ENCODE measurements around the gene BMP7.

BMP7 gene

DNA sequence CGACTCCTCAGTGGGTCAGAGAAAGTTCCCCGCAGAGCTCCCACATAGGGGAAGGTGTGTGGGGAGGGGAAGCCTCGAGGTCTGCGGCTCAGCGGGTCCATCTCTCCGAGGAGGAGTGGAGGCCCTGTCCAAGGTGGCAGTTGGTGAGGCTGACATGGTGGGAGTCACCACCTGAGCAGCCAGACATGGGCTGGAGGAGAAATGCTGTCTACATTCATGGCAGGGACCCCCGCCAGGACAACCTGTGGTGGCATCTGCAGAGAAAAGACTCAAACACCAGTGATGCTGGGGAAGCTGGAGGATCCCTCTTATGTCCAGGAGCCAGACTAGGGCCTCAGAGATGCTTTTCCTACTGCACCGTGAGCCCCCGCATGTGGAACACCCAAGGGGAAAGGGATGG lies 49.8 kb downstream of the BMP7 start:
- DNase-seq (ENCODE audit: insufficient read length, low spot score) (no peak), FAIRE-seq (no peak)
- TF ChIP-seq POU2F2 (IDR thresholded peaks at IDR 0.05; ENCODE audit: low read depth, low read length) (no peak), PAX5 (IDR thresholded peaks at IDR 0.05; ENCODE audit: insufficient read depth, low read length, severe bottlenecking) (no peak)

- FAIRE-seq: no peak
Observed at GRCh38 chr20:57215826-57216471, 50.5 kb downstream of the BMP7 start.

GRCh38 chr20:57215426-57215825 lies 51.0 kb downstream of the BMP7 start:
- TF ChIP-seq POLR2A (IDR thresholded peaks at IDR 0.05; ENCODE audit: low read depth, low read length) (no peak), POU2F2 (IDR thresholded peaks at IDR 0.05; ENCODE audit: low read depth, low read length) (no peak), PAX5 (IDR thresholded peaks at IDR 0.05; ENCODE audit: insufficient read depth, low read length, severe bottlenecking) (no peak), POLR2AphosphoS5 (IDR thresholded peaks at IDR 0.05; ENCODE audit: low read depth, low read length) (no peak), SPI1 (IDR thresholded peaks at IDR 0.05; ENCODE audit: low read depth, low read length) (no peak), TAF1 (IDR thresholded peaks at IDR 0.05; ENCODE audit: low read depth, low read length) (no peak)
- no peak for FAIRE-seq

More at GRCh38 chr20:57215826-57216471, 50.5 kb downstream of the BMP7 start:
- no peak for DNase-seq (ENCODE audit: insufficient read length, low spot score)
- TF ChIP-seq POU2F2 (IDR thresholded peaks at IDR 0.05; ENCODE audit: low read depth, low read length) (no peak), PAX5 (IDR thresholded peaks at IDR 0.05; ENCODE audit: insufficient read depth, low read length, severe bottlenecking) (no peak), POLR2AphosphoS5 (IDR thresholded peaks at IDR 0.05; ENCODE audit: low read depth, low read length) (no peak), TAF1 (IDR thresholded peaks at IDR 0.05; ENCODE audit: low read depth, low read length) (no peak), SPI1 (IDR thresholded peaks at IDR 0.05; ENCODE audit: low read depth, low read length) (no peak), POLR2A (IDR thresholded peaks at IDR 0.05; ENCODE audit: low read depth, low read length) (no peak)

GRCh38 chr20:57214948-57215347 lies 51.5 kb downstream of the BMP7 start:
- TF ChIP-seq POU2F2 (IDR thresholded peaks at IDR 0.05; ENCODE audit: low read depth, low read length) (no peak), TAF1 (IDR thresholded peaks at IDR 0.05; ENCODE audit: low read depth, low read length) (no peak), SPI1 (IDR thresholded peaks at IDR 0.05; ENCODE audit: low read depth, low read length) (no peak), POLR2A (IDR thresholded peaks at IDR 0.05; ENCODE audit: low read depth, low read length) (no peak)
- FAIRE-seq: no peak
- no peak for DNase-seq (ENCODE audit: insufficient read length, low spot score)

More at GRCh38 chr20:57215426-57215825, 51.0 kb downstream of the BMP7 start:
- DNase-seq (ENCODE audit: insufficient read length, low spot score): no peak

DNA sequence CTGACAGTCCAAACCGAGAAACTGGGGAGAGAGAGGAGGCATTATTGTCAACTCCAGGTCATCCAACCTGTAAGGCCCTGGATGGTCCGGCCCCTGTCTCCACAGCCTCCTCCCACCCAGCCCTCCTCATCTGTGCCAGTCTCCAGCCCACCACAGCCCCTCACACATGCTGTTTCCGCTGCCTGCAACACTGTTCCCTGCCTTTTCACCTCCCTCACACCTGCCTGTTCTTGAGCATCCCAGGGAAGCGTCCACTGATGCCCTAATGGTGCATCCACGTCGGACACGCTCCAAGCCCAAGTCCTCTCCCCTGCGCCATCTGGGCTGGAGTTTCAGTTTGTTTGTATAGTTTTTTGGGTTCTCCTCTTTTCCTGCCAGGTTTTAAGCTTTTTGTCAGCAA lies 52.0 kb downstream of the BMP7 start:
- no peak for FAIRE-seq
- TF ChIP-seq POLR2AphosphoS5 (IDR thresholded peaks at IDR 0.05; ENCODE audit: low read depth, low read length) (no peak), SPI1 (IDR thresholded peaks at IDR 0.05; ENCODE audit: low read depth, low read length) (no peak), POLR2A (IDR thresholded peaks at IDR 0.05; ENCODE audit: low read depth, low read length) (no peak), TAF1 (IDR thresholded peaks at IDR 0.05; ENCODE audit: low read depth, low read length) (no peak), POU2F2 (IDR thresholded peaks at IDR 0.05; ENCODE audit: low read depth, low read length) (no peak), PAX5 (IDR thresholded peaks at IDR 0.05; ENCODE audit: insufficient read depth, low read length, severe bottlenecking) (no peak)
- DNase-seq (ENCODE audit: insufficient read length, low spot score): no peak

DNA sequence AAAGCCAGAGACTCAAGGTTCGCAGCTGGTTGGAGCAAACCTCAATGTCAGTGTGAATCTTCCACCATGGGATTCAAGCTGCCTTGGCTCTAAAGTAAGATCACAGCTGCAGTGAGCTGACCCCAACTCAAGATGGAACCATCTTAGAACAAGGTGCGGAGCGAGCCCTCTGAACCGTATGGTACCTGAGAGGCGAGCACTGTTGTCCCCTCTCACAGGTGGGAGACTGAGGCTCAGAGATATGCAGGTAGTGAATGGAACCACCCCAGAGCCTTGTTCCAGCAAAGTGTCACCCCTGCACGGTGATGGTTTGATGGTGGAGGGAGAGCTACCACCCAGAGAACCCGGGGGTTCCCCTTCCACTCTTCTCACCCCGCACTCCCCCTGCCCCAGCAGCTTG lies 52.5 kb downstream of the BMP7 start:
- DNase-seq (ENCODE audit: insufficient read length, low spot score) (no peak), FAIRE-seq (no peak)
- TF ChIP-seq POLR2AphosphoS5 (IDR thresholded peaks at IDR 0.05; ENCODE audit: low read depth, low read length) (no peak), SPI1 (IDR thresholded peaks at IDR 0.05; ENCODE audit: low read depth, low read length) (no peak), POU2F2 (IDR thresholded peaks at IDR 0.05; ENCODE audit: low read depth, low read length) (no peak), TAF1 (IDR thresholded peaks at IDR 0.05; ENCODE audit: low read depth, low read length) (no peak), POLR2A (IDR thresholded peaks at IDR 0.05; ENCODE audit: low read depth, low read length) (no peak), PAX5 (IDR thresholded peaks at IDR 0.05; ENCODE audit: insufficient read depth, low read length, severe bottlenecking) (no peak)

- DNase-seq (ENCODE audit: insufficient read length, low spot score): no peak
- TF ChIP-seq PAX5 (IDR thresholded peaks at IDR 0.05; ENCODE audit: insufficient read depth, low read length, severe bottlenecking): no peak
- no peak for TF ChIP-seq POU2F2 (IDR thresholded peaks at IDR 0.05; ENCODE audit: low read depth, low read length)
- no peak for TF ChIP-seq SPI1 (IDR thresholded peaks at IDR 0.05; ENCODE audit: low read depth, low read length)
- TF ChIP-seq POLR2A (IDR thresholded peaks at IDR 0.05; ENCODE audit: low read depth, low read length): no peak
- FAIRE-seq: no peak
Observed at GRCh38 chr20:57213291-57213690, 53.1 kb downstream of the BMP7 start.

DNA sequence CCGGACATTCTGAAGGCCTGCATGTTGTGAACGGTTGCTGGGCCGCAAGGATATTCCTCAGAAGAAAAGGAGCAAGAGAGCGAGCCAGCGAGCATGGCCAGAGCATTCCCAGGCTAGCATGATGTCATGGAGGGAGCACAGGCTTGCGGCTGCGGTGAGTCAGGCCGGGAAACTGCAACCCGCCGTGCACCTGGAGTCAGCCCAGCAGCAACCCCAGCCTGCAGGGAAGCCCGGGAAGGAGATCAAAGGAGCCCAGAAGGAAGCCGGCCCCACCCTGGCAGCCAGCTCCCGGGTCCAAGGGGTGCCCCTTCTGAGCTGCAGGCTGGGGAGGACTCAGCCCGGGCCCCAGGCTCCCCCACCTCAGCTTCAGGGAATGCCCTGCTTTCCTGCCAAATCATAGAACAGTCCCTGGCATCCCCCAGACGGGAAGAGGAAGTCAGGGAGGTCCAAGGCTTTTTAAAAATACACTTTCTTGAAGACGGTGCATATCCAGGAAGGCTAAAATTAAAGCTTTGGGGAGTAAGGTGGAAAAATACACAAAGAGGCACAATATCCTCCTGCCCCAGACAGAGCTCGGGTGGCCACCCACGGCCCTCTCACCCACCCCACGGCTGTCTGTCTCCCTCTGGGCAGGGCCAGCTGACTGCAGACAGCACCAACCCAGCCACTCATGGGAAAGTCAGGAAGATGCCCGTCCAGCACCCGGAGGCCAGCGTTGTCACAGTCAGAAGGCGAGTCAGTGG lies 53.7 kb downstream of the BMP7 start:
- no peak for TF ChIP-seq POLR2AphosphoS5 (IDR thresholded peaks at IDR 0.05; ENCODE audit: low read depth, low read length)
- no peak for FAIRE-seq
- DNase-seq (ENCODE audit: insufficient read length, low spot score): no peak

GRCh38 chr20:57211908-57212533 lies 54.4 kb downstream of the BMP7 start:
- TF ChIP-seq SPI1 (IDR thresholded peaks at IDR 0.05; ENCODE audit: low read depth, low read length) (no peak), POLR2A (IDR thresholded peaks at IDR 0.05; ENCODE audit: low read depth, low read length) (no peak), POU2F2 (IDR thresholded peaks at IDR 0.05; ENCODE audit: low read depth, low read length) (no peak), PAX5 (IDR thresholded peaks at IDR 0.05; ENCODE audit: insufficient read depth, low read length, severe bottlenecking) (no peak), POLR2AphosphoS5 (IDR thresholded peaks at IDR 0.05; ENCODE audit: low read depth, low read length) (no peak), TAF1 (IDR thresholded peaks at IDR 0.05; ENCODE audit: low read depth, low read length) (no peak)
- no peak for DNase-seq (ENCODE audit: insufficient read length, low spot score)
- no peak for FAIRE-seq

DNA sequence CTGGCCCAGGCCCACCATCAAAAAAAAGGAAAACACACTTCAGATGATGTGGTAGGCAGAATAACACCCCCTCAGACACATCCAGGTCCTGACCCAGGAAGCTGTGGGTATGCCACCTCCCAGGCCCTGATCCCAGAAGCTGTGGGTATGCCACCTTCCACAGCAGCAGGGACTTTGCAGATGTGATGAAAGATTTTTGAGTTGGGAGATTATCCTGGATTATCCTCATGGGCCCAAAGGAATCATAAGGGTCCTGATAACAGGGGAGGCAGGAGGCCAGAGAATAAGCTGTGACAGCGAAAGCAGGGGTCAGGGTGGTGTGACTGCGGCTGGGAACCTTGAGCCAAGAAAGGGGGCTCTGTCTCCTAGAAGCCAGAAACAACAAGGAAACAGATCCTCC lies 55.0 kb downstream of the BMP7 start:
- FAIRE-seq: no peak
- DNase-seq (ENCODE audit: insufficient read length, low spot score): no peak

More for the DNA sequence above, 55.0 kb downstream of the BMP7 start:
- TF ChIP-seq PAX5 (IDR thresholded peaks at IDR 0.05; ENCODE audit: insufficient read depth, low read length, severe bottlenecking) (no peak), POU2F2 (IDR thresholded peaks at IDR 0.05; ENCODE audit: low read depth, low read length) (no peak), POLR2AphosphoS5 (IDR thresholded peaks at IDR 0.05; ENCODE audit: low read depth, low read length) (no peak), POLR2A (IDR thresholded peaks at IDR 0.05; ENCODE audit: low read depth, low read length) (no peak), TAF1 (IDR thresholded peaks at IDR 0.05; ENCODE audit: low read depth, low read length) (no peak), SPI1 (IDR thresholded peaks at IDR 0.05; ENCODE audit: low read depth, low read length) (no peak)

All from GM12891 (cell line).